ENCODE results near the gene DYNAP. TPM values are rescaled to one million over a fixed set of nuclear protein-coding genes. Genes with fewer than 3 reads are reported as not detected.

The DYNAP gene
- total RNA-seq, 1 donor from 2014 or later, result 7.0 TPM

GRCh38 chr18:54636217-54636616 is 45.2 kb downstream of the DYNAP start:
- DNase-seq (ENCODE audit: low spot score), result no peak

- DNase-seq (ENCODE audit: low spot score), result no peak
Observed at GRCh38 chr18:54641734-54642133, 50.7 kb downstream of the DYNAP start.

- peak; percentile 2 for DNase-seq (ENCODE audit: low spot score)
Observed at GRCh38 chr18:54647176-54647575, 56.1 kb downstream of the DYNAP start.

Other genes starting within 250 kb of the DYNAP start
- 0.96 TPM for gene STARD6, start 233.4 kb upstream of the DYNAP start, total RNA-seq (ENCODE audit: insufficient read depth, low replicate concordance)
- 7.0 TPM for gene C18orf54, start 233.3 kb upstream of the DYNAP start, total RNA-seq (ENCODE audit: insufficient read depth, low replicate concordance)
- gene RAB27B, start 237.2 kb downstream of the DYNAP start, total RNA-seq (ENCODE audit: insufficient read depth, low replicate concordance), result 10.8 TPM